OCI-LY3 (cell line): ENCODE measurements around the gene CDCP2.

Experiments
- H2AFZ ChIP-seq: fragments of 200-600, 300-600 bp; shearing (Covaris generic); 2 replicates; pipeline ENCODE4 v1.6.0; 2014; ENCODE audit warnings: antibody characterized with exemption, low read depth, low read length
- H3K27ac ChIP-seq: fragments of 200-600, 300-600 bp; sonication (generic); 2 replicates; pipeline ENCODE4 v1.5.1; 2014; ENCODE audit warnings: mild to moderate bottlenecking, low read length, moderate library complexity, mixed read lengths
- H3K27me3 ChIP-seq: fragments of 200-600, 300-600 bp; sonication (generic); 2 replicates; pipeline ENCODE4 v1.6.1; 2014; ENCODE audit warnings: low read depth, low read length, mixed read lengths
- H3K36me3 ChIP-seq: fragments of 200-600, 300-600 bp; sonication (generic); replicated peaks from 2 replicates; pipeline ENCODE3; 2014; ENCODE audit warnings: low read depth, low read length, mixed read lengths
- H3K4me1 ChIP-seq: fragments of 300-600, 200-600 bp; sonication (generic); 2 replicates; pipeline ENCODE4 v1.6.1; 2014; ENCODE audit warnings: low read length, mixed read lengths
- H3K4me2 ChIP-seq: fragments of 200-600, 300-600 bp; sonication (generic); 2 replicates; pipeline ENCODE4 v1.6.1; 2014; ENCODE audit warnings: low read length, mixed read lengths
- H3K4me3 ChIP-seq: fragments of 300-600, 200-600 bp; sonication (generic); 2 replicates; pipeline ENCODE4 v1.5.1; 2014; ENCODE audit warnings: antibody characterized with exemption, mild to moderate bottlenecking, low read length, moderate library complexity
- H3K79me2 ChIP-seq: fragments of 300-600, 200-600 bp; shearing (Covaris generic); 2 replicates; pipeline ENCODE4 v1.6.1; 2014; ENCODE audit warnings: mild to moderate bottlenecking, low read length, mixed read lengths
- H3K9ac ChIP-seq: fragments of 300-600, 200-600 bp; shearing (Covaris generic); 2 replicates; pipeline ENCODE4 v1.6.0; 2014; ENCODE audit warnings: mild to moderate bottlenecking, low read length, moderate library complexity
- H3K9me3 ChIP-seq: fragments of 200-600, 300-600 bp; shearing (Covaris generic); 2 replicates; pipeline ENCODE4 v1.6.1; 2014; ENCODE audit warnings: low read length, mixed read lengths; ENCODE audit not compliant: insufficient read depth
- H4K20me1 ChIP-seq: fragments of 200-600, 300-600 bp; sonication (generic); 2 replicates; pipeline ENCODE4 v1.6.1; 2016; ENCODE audit warnings: low read length, mixed read lengths; ENCODE audit not compliant: insufficient read depth
- CTCF ChIP-seq: fragments of 200-600, 300-600 bp; sonication (generic); IDR thresholded peaks from 2 replicates; pipeline ENCODE4 v1.5.1; 2014; ENCODE audit warnings: antibody characterized with exemption, low read length, low read depth
- EZH2phosphoT487 ChIP-seq: fragments of 200-600 bp; shearing (Covaris generic); IDR thresholded peaks from 2 replicates; pipeline ENCODE4 v1.6.1; 2018; ENCODE audit warnings: antibody characterized with exemption, mixed run types, low read depth

Gene CDCP2

GRCh38 chr1:54158071-54158470 is 5.3 kb upstream of the CDCP2 start:
- Histone ChIP-seq H3K4me2 (no peak overlapping the region), H3K27me3 (no peaks in the 10 kb centered on the region), H3K36me3 (no peaks in the 10 kb centered on the region), H4K20me1 (no peaks in the 10 kb centered on the region), H3K79me2 (no peaks in the 10 kb centered on the region), H3K4me1 (no peaks in the 10 kb centered on the region), H3K27ac (no peak overlapping the region), H3K9ac (no peak overlapping the region), H3K4me3 (no peak overlapping the region), H2AFZ (no peak overlapping the region), H3K9me3 (no peaks in the 10 kb centered on the region)
- TF ChIP-seq CTCF (no peak), EZH2phosphoT487 (no peak)

- Histone ChIP-seq H3K27me3 (no peaks in the 10 kb centered on the region), H4K20me1 (no peaks in the 10 kb centered on the region), H3K9me3 (no peaks in the 10 kb centered on the region), H3K27ac (no peak overlapping the region), H3K4me1 (no peaks in the 10 kb centered on the region), H2AFZ (no peak overlapping the region), H3K4me3 (no peak overlapping the region), H3K9ac (no peak overlapping the region), H3K36me3 (no peaks in the 10 kb centered on the region), H3K4me2 (no peak overlapping the region), H3K79me2 (no peaks in the 10 kb centered on the region)
- no peak for TF ChIP-seq EZH2phosphoT487
- no peak for TF ChIP-seq CTCF
These were observed 4.6 kb upstream of the CDCP2 start for GRCh38 chr1:54157401-54157800.

GRCh38 chr1:54156986-54157385 is 4.2 kb upstream of the CDCP2 start:
- Histone ChIP-seq H2AFZ (no peak overlapping the region), H3K9ac (no peak overlapping the region), H3K4me1 (no peaks in the 10 kb centered on the region), H3K79me2 (no peaks in the 10 kb centered on the region), H3K4me2 (no peak overlapping the region), H3K36me3 (no peaks in the 10 kb centered on the region), H3K27ac (no peak overlapping the region), H4K20me1 (no peaks in the 10 kb centered on the region), H3K27me3 (no peaks in the 10 kb centered on the region), H3K4me3 (no peak overlapping the region), H3K9me3 (no peaks in the 10 kb centered on the region)
- TF ChIP-seq CTCF (no peak), EZH2phosphoT487 (no peak)

GRCh38 chr1:54156201-54156600 is 3.4 kb upstream of the CDCP2 start:
- Histone ChIP-seq H3K36me3 (no peaks in the 10 kb centered on the region), H3K9ac (no peak overlapping the region), H2AFZ (no peak overlapping the region), H3K9me3 (no peaks in the 10 kb centered on the region), H3K4me1 (no peaks in the 10 kb centered on the region), H3K27ac (no peak overlapping the region), H3K27me3 (no peaks in the 10 kb centered on the region), H3K79me2 (no peaks in the 10 kb centered on the region), H3K4me2 (no peak overlapping the region), H3K4me3 (no peak overlapping the region), H4K20me1 (no peaks in the 10 kb centered on the region)
- TF ChIP-seq CTCF = no peak
- no peak for TF ChIP-seq EZH2phosphoT487
